Ascending aorta (tissue), 2 donors: ENCODE measurements around the gene FAM131C. TPM values are rescaled to one million over a fixed set of nuclear protein-coding genes. Genes with fewer than 3 reads are reported as not detected.
"Not testable (repeated sequence)": the region's sequence is repeated elsewhere in the genome, so short reads cannot be mapped to it uniquely, and the experiment has no call there.

Experiments
- DNase-seq, 2 donors: peaks; one replicate each; pipeline ENCODE4 v3.0.0-alpha.2; 2019; ENCODE audit warnings: low spot score in 2 of 2
- H3K27ac ChIP-seq, 2 donors: fragments of 200-600 bp; sonication (generic); one replicate each; pipeline ENCODE4 v1.5.1; 2016 to 2017; ENCODE audit warnings: mild to moderate bottlenecking in 1 of 2
- H3K27me3 ChIP-seq: fragments of 200-600 bp; sonication (generic); one replicate; pipeline ENCODE4 v1.5.1; 2017
- H3K36me3 ChIP-seq, 2 donors: fragments of 200-600 bp; sonication (generic); one replicate each; pipeline ENCODE4 v1.5.1; 2016
- H3K4me1 ChIP-seq, 2 donors: fragments of 200-600 bp; sonication (generic); one replicate each; pipeline ENCODE4 v1.5.1; 2016 to 2017; ENCODE audit warnings: mild to moderate bottlenecking in 1 of 2
- H3K4me3 ChIP-seq, 2 donors: fragments of 200-600 bp; sonication (generic); one replicate each; pipeline ENCODE4 v1.5.1; 2016 to 2017; ENCODE audit warnings: mild to moderate bottlenecking in 1 of 2
- H3K9me3 ChIP-seq, 2 donors: fragments of 200-600 bp; sonication (generic); one replicate each; pipeline ENCODE4 v1.5.1; 2016
- intact Hi-C: fragments of 100-400 bp; cut with DNase I; formaldehyde crosslinking; loops from one replicate; pipeline ENCODE4 v1.15.1; 2023
- total RNA-seq: library from RNA; depleted of rRNA; stranded (reverse); fragments of >200 nt; gene quantifications from one replicate; pipeline ENCODE4 v1.1.0, GENCODE V29; 2016
- TF ChIP-seq, protein P1 (sequence below), 3 experiments: fragments of 200-600 bp in 2 of 3; fragments of 450-650 bp in 1 of 3; sonication (generic) in 2 of 3; IDR thresholded peaks; one replicate each; pipeline ENCODE4 v1.5.1; 2016 to 2019; ENCODE audit warnings: antibody characterized with exemption in 3 of 3, mild to moderate bottlenecking in 1 of 3, moderate library complexity in 1 of 3

FAM131C gene
- total RNA-seq, 1 donor from 2014 or later, result 0.21 TPM

DNA sequence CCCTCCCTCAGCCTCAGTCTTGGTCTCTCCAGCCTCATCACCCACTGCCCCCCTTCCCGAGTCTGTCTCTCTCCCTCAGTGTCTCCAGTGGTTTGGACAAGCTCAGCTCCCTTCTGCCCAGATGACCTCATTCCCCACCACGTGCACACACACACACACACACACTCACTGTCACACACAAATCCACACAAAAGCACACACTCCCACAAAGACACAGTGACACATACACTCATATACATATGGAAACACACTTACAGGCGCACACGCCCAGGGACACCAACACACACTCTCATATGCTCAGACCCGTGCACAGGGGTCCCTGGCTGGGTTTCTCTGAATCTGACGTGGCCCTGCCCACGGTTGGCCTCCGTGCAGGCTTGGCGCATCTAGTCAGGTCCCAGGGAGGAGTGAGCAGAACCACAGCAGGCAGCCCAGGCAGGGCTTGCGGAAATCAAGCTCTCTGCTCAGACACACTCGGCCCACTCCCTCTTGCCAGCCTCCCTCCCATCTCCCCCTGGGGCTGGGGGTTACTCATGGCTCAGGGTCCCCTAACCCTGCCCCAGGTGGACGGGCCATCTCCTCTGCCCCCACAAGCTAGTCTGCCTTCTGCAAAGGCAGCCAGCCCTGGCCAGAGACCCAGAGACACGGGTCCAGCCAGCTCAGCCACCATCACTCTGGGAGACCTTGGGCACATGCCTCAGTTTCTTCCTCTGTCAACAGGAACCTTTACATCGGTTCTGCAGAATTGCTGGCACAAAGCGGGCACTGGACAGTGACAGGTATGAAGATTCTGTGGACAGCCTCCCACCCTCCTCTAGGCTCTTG lies 38.5 kb upstream of the FAM131C start:
- no peaks in the 10 kb centered on the region for H3K36me3 ChIP-seq
- no peak overlapping the region for H3K27ac ChIP-seq
- no peaks in the 10 kb centered on the region for H3K27me3 ChIP-seq
- peaks cover 0 to 2% of the 10 kb centered on the region in 2 donors for H3K4me1 ChIP-seq
- no peak overlapping the region for H3K4me3 ChIP-seq
- DNase-seq, result no peak
- H3K9me3 ChIP-seq, result peaks cover 0 to 11% of the 10 kb centered on the region in 2 donors
- TF ChIP-seq, protein P1, sequence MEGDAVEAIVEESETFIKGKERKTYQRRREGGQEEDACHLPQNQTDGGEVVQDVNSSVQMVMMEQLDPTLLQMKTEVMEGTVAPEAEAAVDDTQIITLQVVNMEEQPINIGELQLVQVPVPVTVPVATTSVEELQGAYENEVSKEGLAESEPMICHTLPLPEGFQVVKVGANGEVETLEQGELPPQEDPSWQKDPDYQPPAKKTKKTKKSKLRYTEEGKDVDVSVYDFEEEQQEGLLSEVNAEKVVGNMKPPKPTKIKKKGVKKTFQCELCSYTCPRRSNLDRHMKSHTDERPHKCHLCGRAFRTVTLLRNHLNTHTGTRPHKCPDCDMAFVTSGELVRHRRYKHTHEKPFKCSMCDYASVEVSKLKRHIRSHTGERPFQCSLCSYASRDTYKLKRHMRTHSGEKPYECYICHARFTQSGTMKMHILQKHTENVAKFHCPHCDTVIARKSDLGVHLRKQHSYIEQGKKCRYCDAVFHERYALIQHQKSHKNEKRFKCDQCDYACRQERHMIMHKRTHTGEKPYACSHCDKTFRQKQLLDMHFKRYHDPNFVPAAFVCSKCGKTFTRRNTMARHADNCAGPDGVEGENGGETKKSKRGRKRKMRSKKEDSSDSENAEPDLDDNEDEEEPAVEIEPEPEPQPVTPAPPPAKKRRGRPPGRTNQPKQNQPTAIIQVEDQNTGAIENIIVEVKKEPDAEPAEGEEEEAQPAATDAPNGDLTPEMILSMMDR (IDR thresholded peaks at IDR 0.05), result no peak
- intact Hi-C loops, result no loop called here

DNA sequence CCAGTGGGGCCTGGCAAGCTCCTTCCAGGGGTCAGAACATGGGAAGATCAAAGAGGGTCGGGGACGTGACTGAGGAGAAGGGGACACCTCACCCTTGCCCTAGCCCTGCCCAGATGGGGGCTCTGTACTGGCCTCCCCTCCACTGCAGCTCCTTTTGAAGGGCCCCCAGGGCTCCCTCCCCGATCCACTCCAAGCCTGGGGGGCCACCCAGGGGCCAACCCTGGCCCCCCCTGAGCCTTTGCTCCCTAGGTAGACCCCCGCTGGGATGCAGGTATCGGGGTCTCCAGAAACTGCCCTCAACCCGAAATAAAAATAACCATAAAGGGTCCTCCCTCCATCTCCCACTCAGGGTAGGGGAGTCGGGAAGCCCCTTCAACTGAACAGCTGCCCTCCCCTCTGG lies 37.4 kb upstream of the FAM131C start:
- H3K9me3 ChIP-seq, result peaks cover 0 to 11% of the 10 kb centered on the region in 2 donors
- H3K4me1 ChIP-seq, result peaks cover 0 to 2% of the 10 kb centered on the region in 2 donors
- H3K4me3 ChIP-seq, result no peak overlapping the region
- TF ChIP-seq, protein P1 (IDR thresholded peaks at IDR 0.05), result no peak
- H3K27me3 ChIP-seq, result no peaks in the 10 kb centered on the region
- H3K27ac ChIP-seq, result no peak overlapping the region
- no peaks in the 10 kb centered on the region for H3K36me3 ChIP-seq
- no peak for DNase-seq
- intact Hi-C loops, result no loop called here

- H3K27ac ChIP-seq, result no peak overlapping the region
- no peak overlapping the region for H3K4me3 ChIP-seq
- intact Hi-C loops, result no loop called here
- H3K9me3 ChIP-seq, result peaks cover 0 to 11% of the 10 kb centered on the region in 2 donors
- DNase-seq, result no peak
- H3K36me3 ChIP-seq, result no peaks in the 10 kb centered on the region
- H3K4me1 ChIP-seq, result peaks cover 0 to 2% of the 10 kb centered on the region in 2 donors
- TF ChIP-seq, protein P1 (IDR thresholded peaks at IDR 0.05), result no peak
- H3K27me3 ChIP-seq, result no peaks in the 10 kb centered on the region
Observed at GRCh38 chr1:16110456-16110855, 37.0 kb upstream of the FAM131C start.

GRCh38 chr1:16109571-16109970 lies 36.1 kb upstream of the FAM131C start:
- peaks cover 0 to 2% of the 10 kb centered on the region in 2 donors for H3K4me1 ChIP-seq
- no peak overlapping the region for H3K4me3 ChIP-seq
- peaks cover 0 to 11% of the 10 kb centered on the region in 2 donors for H3K9me3 ChIP-seq
- intact Hi-C loops, result no loop called here
- H3K36me3 ChIP-seq, result no peaks in the 10 kb centered on the region
- H3K27ac ChIP-seq, result no peak overlapping the region
- TF ChIP-seq, protein P1 (IDR thresholded peaks at IDR 0.05), result no peak
- H3K27me3 ChIP-seq, result no peaks in the 10 kb centered on the region
- DNase-seq, result no peak

DNA sequence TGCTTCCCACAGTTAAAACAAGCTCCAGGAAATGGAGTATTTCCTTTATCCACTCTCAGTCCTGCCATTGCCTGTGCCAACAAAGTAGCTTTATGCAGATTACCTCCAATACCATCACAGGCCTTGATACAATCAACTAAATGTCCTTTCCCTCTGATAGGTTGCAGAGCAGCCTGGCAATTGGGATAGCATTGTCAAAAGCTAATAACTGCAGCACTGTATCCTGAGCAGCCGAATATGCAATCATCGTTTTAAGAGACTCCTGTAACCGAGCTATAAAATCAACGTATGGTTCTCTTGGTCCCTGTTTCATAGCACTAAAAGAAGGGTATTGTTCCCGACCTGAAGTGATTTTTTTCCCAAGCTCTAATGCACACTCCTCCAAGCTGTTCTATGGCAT lies 33.6 kb upstream of the FAM131C start:
- H3K27me3 ChIP-seq, H3K4me1 ChIP-seq, DNase-seq, H3K27ac ChIP-seq, H3K4me3 ChIP-seq, intact Hi-C loops, H3K36me3 ChIP-seq: not testable (repeated sequence)
- peaks cover 0 to 11% of the 10 kb centered on the region in 2 donors for H3K9me3 ChIP-seq

- Histone ChIP-seq H3K4me1 (no peaks in the 10 kb centered on the region), H3K9me3 (no peaks in the 10 kb centered on the region), H3K27ac (no peak overlapping the region), H3K4me3 (no peak overlapping the region), H3K36me3 (no peaks in the 10 kb centered on the region), H3K27me3 (no peaks in the 10 kb centered on the region)
- DNase-seq, result no peak
- intact Hi-C loops, result no loop called here
- TF ChIP-seq, protein P1 (IDR thresholded peaks at IDR 0.05), result no peak
Observed at GRCh38 chr1:16101623-16102022, 28.2 kb upstream of the FAM131C start.
